NCI-H2227 (cell line): ENCODE data around the gene DPP6.

Experiments used
- DNase-seq: peaks from one replicate; lab custom pipeline; 2025; ENCODE audit not compliant: unreplicated experiment; lab: John Stamatoyannopoulos, UW

Gene DPP6

GRCh38 chr7:154509192-154509591, 457.0 kb downstream of the DPP6 start:
- DNase-seq = no peak

- no peak for DNase-seq
Measured at GRCh38 chr7:154512121-154512833, 460.1 kb downstream of the DPP6 start.

GRCh38 chr7:154517768-154518167, 465.6 kb downstream of the DPP6 start:
- no peak for DNase-seq

- DNase-seq = no peak
Measured at GRCh38 chr7:154519229-154519628, 467.0 kb downstream of the DPP6 start.

GRCh38 chr7:154530136-154530535, 477.9 kb downstream of the DPP6 start:
- DNase-seq = no peak

GRCh38 chr7:154532771-154533170, 480.6 kb downstream of the DPP6 start:
- DNase-seq = no peak

- DNase-seq = no peak
Measured at GRCh38 chr7:154540596-154540995, 488.4 kb downstream of the DPP6 start.

GRCh38 chr7:154541606-154542005, 489.4 kb downstream of the DPP6 start:
- no peak for DNase-seq

GRCh38 chr7:154546946-154547587, 494.9 kb downstream of the DPP6 start:
- no peak for DNase-seq

- no peak for DNase-seq
Measured at GRCh38 chr7:154553711-154554265, 501.6 kb downstream of the DPP6 start.

GRCh38 chr7:154559454-154559853, 507.3 kb downstream of the DPP6 start:
- DNase-seq = no peak

GRCh38 chr7:154564676-154565075, 512.5 kb downstream of the DPP6 start:
- no peak for DNase-seq

- no peak for DNase-seq
Measured at GRCh38 chr7:154566877-154567276, 514.7 kb downstream of the DPP6 start.

GRCh38 chr7:154568346-154568745, 516.1 kb downstream of the DPP6 start:
- DNase-seq = no peak

- no peak for DNase-seq
Measured at GRCh38 chr7:154569916-154570315, 517.7 kb downstream of the DPP6 start.

GRCh38 chr7:154571772-154572171, 519.6 kb downstream of the DPP6 start:
- no peak for DNase-seq

- DNase-seq = no peak
Measured at GRCh38 chr7:154574235-154574634, 522.0 kb downstream of the DPP6 start.

GRCh38 chr7:154575497-154575896, 523.3 kb downstream of the DPP6 start:
- no peak for DNase-seq

- no peak for DNase-seq
Measured at GRCh38 chr7:154576604-154577003, 524.4 kb downstream of the DPP6 start.

- no peak for DNase-seq
Measured at GRCh38 chr7:154577141-154577873, 525.1 kb downstream of the DPP6 start.

GRCh38 chr7:154578336-154578735, 526.1 kb downstream of the DPP6 start:
- DNase-seq = no peak

- no peak for DNase-seq
Measured at GRCh38 chr7:154579711-154580110, 527.5 kb downstream of the DPP6 start.
